ENCODE data around the gene MADD. TPM values are rescaled to one million over a fixed set of nuclear protein-coding genes. Genes with fewer than 3 reads are reported as not detected.
"Not testable (repeated sequence)": the region's sequence is repeated elsewhere in the genome, so short reads cannot be mapped to it uniquely, and the experiment has no call there.

The MADD gene
- total and polyA plus RNA-seq, 5 experiments from 2014 or later, result 15.2 to 127 (median 22.1) TPM

DNA sequence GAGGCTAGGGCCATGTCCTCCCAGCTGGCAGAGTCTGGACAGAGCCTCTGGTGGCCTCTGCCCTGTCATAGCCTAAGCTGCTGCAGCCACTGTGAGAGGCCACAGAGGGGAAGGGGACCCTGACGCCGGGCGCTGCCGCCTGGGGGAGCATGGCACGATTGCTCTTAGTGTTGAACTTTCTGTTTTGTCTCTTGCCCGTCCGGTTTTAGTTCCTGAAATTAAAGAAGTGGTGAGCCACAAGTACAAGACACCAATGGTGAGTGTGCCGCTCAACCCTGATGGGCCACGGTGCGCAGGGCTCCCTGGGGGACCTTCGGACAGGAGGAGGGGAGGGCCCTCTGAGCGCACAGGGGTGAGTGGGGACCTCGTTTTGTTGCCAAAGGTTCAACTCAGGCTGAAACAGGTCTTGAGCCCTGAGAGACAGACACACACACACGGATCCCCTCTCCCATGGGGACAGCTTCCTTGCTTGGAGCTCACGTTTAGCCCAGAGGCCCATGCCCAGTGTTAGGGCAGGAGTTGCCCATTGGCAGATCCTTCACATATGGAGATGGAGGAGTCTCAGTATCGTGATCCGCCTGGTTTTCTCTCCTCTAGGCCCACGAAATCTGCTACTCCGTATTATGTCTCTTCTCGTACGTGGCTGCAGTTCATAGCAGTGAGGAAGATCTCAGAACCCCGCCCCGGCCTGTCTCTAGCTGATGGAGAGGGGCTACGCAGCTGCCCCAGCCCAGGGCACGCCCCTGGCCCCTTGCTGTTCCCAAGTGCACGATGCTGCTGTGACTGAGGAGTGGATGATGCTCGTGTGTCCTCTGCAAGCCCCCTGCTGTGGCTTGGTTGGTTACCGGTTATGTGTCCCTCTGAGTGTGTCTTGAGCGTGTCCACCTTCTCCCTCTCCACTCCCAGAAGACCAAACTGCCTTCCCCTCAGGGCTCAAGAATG is 58.8 kb downstream of the MADD start:
- Mint-ChIP-seq H3K27ac (peak overlapping the region in 4 of 10 donors; percentile 24 to 83 (median 48)), H3K4me1 (no peaks in the 10 kb centered on the region), H3K4me3 (no peak overlapping the region), H3K9me3 (no peaks in the 10 kb centered on the region), H3K36me3 (peaks cover 0 to 41% (median 9%) of the 10 kb centered on the region in 3 donors), H3K27me3 (no peaks in the 10 kb centered on the region)
- DNase-seq (no peak), ATAC-seq (no peak)
- POLR2A ChIA-PET, result no interaction called here

DNA sequence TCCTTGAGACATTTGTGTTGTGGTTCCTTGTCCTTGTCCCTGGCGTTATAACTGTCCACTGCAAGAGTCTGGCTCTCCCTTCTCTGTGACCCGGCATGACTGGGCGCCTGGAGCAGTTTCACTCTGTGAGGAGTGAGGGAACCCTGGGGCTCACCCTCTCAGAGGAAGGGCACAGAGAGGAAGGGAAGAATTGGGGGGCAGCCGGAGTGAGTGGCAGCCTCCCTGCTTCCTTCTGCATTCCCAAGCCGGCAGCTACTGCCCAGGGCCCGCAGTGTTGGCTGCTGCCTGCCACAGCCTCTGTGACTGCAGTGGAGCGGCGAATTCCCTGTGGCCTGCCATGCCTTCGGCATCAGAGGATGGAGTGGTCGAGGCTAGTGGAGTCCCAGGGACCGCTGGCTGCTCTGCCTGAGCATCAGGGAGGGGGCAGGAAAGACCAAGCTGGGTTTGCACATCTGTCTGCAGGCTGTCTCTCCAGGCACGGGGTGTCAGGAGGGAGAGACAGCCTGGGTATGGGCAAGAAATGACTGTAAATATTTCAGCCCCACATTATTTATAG is 59.6 kb downstream of the MADD start:
- DNase-seq (no peak), ATAC-seq (no peak)
- Mint-ChIP-seq H3K4me3 (no peak overlapping the region), H3K27me3 (no peaks in the 10 kb centered on the region), H3K4me1 (no peaks in the 10 kb centered on the region), H3K36me3 (peaks cover 0 to 39% (median 9%) of the 10 kb centered on the region in 3 donors), H3K9me3 (no peaks in the 10 kb centered on the region), H3K27ac (peak overlapping the region in 1 of 10 donors; percentile 24)
- POLR2A ChIA-PET, result no interaction called here

- H3K36me3 Mint-ChIP-seq, result peaks cover 0 to 32% (median 4%) of the 10 kb centered on the region in 3 donors
- DNase-seq, result peak in 1 of 10 donors; percentile 13
- peak overlapping the region in 6 of 10 donors; percentile 19 to 71 (median 52) for H3K27ac Mint-ChIP-seq
Measured at GRCh38 chr11:47329987-47330931, 60.3 kb downstream of the MADD start.

DNA sequence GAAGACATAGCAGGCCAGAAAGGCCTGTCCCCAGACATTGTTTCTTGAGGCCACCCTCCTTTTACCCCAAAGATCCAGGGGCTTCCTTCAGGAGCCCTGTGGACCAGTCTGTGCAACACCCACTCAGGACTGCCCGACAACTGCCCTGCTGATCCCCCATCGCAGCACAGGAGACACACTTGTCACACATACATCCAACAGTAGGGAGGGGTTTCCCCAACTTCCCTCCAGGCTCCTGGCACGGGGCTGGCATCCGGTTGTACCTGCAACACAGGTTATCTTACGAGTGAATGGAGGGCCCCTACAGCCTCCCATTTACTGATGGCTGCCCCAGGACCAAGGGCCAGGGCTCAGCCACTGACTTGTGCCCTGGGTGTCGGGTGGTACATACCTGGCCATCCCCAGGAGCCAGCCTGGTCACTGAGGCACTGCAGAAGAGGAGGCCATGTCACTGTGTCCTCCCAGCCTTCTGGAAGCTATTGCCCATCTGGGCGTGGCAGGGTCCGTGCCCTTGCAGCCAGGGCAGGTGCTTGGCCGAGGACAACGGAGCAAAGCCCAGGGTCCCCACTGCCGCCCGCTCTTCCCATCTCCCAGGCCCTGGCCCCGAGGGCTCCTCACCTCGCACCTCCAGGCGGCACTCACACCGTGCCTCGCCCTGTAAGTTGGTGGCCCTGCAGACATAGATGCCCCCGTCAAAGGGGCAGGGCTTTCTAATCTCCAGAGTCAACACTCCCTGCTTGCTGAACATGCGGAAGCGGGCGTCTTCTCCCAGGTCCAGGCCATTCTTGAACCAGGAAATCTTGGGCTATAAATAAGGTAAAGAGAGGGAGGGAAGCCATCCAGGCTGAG is 61.7 kb downstream of the MADD start:
- no peaks in the 10 kb centered on the region for H3K27me3 Mint-ChIP-seq
- POLR2A ChIA-PET, result no interaction called here
- H3K36me3 Mint-ChIP-seq, result peaks cover 0 to 20% (median 0%) of the 10 kb centered on the region in 3 donors
- no peaks in the 10 kb centered on the region for H3K4me1 Mint-ChIP-seq
- H3K9me3 Mint-ChIP-seq, result no peaks in the 10 kb centered on the region
- ATAC-seq (no peak), DNase-seq (no peak)
- peak overlapping the region in 5 of 10 donors; percentile 35 to 59 (median 48) for H3K27ac Mint-ChIP-seq
- H3K4me3 Mint-ChIP-seq, result no peak overlapping the region

More at GRCh38 chr11:47329987-47330931, 60.3 kb downstream of the MADD start:
- ATAC-seq, result peak; percentile 33 to 35
- Mint-ChIP-seq H3K4me1 (no peaks in the 10 kb centered on the region), H3K9me3 (no peaks in the 10 kb centered on the region), H3K27me3 (no peaks in the 10 kb centered on the region), H3K4me3 (no peak overlapping the region)
- POLR2A ChIA-PET, result no interaction called here

- H3K27ac Mint-ChIP-seq, result peak overlapping the region in 1 of 10 donors; percentile 58
- H3K4me1 Mint-ChIP-seq, result no peaks in the 10 kb centered on the region
- no peaks in the 10 kb centered on the region for H3K9me3 Mint-ChIP-seq
- H3K4me3 Mint-ChIP-seq, result no peak overlapping the region
- no peak for ATAC-seq
- DNase-seq, result no peak
- POLR2A ChIA-PET, result interaction anchor here (1.3 kb wide), 1 partner anchor 68 kb away, joined by 3 read pairs; no protein-coding TSS in a partner anchor
- H3K36me3 Mint-ChIP-seq, result peaks cover 0 to 17% (median 0%) of the 10 kb centered on the region in 3 donors
- H3K27me3 Mint-ChIP-seq, result no peaks in the 10 kb centered on the region
Measured at GRCh38 chr11:47332303-47332711, 62.4 kb downstream of the MADD start.

GRCh38 chr11:47332791-47333525 is 63.0 kb downstream of the MADD start:
- peaks cover 0 to 14% (median 0%) of the 10 kb centered on the region in 3 donors for H3K36me3 Mint-ChIP-seq
- DNase-seq (no peak), ATAC-seq (no peak)
- H3K27ac Mint-ChIP-seq, result peak overlapping the region in 1 of 10 donors; percentile 34
- H3K27me3 Mint-ChIP-seq, result no peaks in the 10 kb centered on the region
- no peaks in the 10 kb centered on the region for H3K9me3 Mint-ChIP-seq
- H3K4me1 Mint-ChIP-seq, result no peaks in the 10 kb centered on the region
- no peak overlapping the region for H3K4me3 Mint-ChIP-seq
- POLR2A ChIA-PET, result interaction anchor here (1.3 kb wide), 1 partner anchor 67 kb away, joined by 3 read pairs; no protein-coding TSS in a partner anchor

DNA sequence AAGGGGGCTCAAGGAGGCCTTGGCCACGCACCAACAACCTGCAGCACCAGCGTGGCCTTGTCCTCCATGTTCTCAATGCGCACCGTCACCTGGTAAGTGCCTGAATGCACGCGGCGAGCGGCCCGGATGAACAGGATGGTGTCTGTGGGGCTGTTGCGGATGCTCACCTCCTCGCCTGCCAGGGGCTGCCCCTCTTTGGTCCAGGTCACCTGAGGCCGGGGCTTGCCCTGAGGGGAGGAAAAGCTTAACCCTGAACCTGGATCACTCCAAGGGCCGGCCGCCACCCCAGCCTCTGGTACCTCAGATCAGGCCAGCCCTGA is 63.6 kb downstream of the MADD start:
- ATAC-seq, result no peak
- Mint-ChIP-seq H3K27me3 (no peaks in the 10 kb centered on the region), H3K36me3 (peaks cover 0 to 11% (median 0%) of the 10 kb centered on the region in 3 donors), H3K27ac (peak overlapping the region in 1 of 10 donors; percentile 34), H3K9me3 (no peaks in the 10 kb centered on the region), H3K4me1 (no peaks in the 10 kb centered on the region), H3K4me3 (no peak overlapping the region)
- DNase-seq, result no peak
- POLR2A ChIA-PET, result interaction anchor here (1.3 kb wide), 1 partner anchor 67 kb away, joined by 3 read pairs; no protein-coding TSS in a partner anchor

GRCh38 chr11:47333886-47334443 is 64.0 kb downstream of the MADD start:
- POLR2A ChIA-PET, result interaction anchor here (1.3 kb wide), 1 partner anchor 66 kb away, joined by 3 read pairs; no protein-coding TSS in a partner anchor

DNA sequence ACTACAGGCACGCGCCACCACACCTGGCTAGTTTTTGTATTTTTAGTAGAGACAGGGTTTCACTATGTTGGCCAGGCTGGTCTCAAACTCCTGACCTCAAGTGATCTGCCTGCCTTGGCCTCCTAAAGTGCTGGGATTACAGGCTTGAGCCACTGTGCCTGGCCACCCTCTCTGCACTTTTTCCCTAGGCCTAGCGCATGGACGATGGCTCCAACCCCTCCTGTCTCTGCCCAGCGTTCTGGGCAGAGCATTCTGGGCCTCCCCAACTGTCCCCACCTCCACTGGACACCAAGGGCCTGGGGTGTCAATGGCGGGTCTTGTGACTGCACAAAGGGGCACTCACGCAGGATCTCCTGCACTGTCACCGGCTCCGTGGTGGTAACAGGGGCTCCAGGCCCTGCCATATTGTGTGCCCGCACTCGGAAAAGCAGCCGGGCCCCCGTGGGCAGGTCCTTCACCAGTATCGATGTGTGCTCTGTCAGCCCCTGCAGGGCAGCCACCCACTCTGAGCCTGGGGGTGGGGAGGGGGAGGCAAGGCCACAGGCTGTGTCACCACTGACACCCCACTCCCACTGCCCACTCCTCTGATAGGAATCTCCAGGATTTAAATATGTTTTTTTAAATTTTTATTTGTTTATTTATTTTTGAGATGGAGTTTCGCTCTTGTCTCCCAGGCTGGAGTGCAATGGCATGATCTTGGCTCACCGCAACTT is 64.9 kb downstream of the MADD start:
- DNase-seq, POLR2A ChIA-PET, H3K9me3 Mint-ChIP-seq, H3K4me1 Mint-ChIP-seq, H3K36me3 Mint-ChIP-seq, H3K27me3 Mint-ChIP-seq, H3K27ac Mint-ChIP-seq, ATAC-seq, H3K4me3 Mint-ChIP-seq: not testable (repeated sequence)

More at GRCh38 chr11:47333886-47334443, 64.0 kb downstream of the MADD start:
- DNase-seq, result no peak
- no peak for ATAC-seq
- Mint-ChIP-seq H3K4me1 (no peaks in the 10 kb centered on the region), H3K36me3 (peaks cover 0 to 6% (median 0%) of the 10 kb centered on the region in 3 donors), H3K9me3 (no peaks in the 10 kb centered on the region), H3K27me3 (no peaks in the 10 kb centered on the region), H3K27ac (peak overlapping the region in 1 of 10 donors; percentile 15), H3K4me3 (no peak overlapping the region)

GRCh38 chr11:47335733-47336132 is 65.8 kb downstream of the MADD start:
- H3K27ac Mint-ChIP-seq, result no peak overlapping the region
- H3K27me3 Mint-ChIP-seq, result no peaks in the 10 kb centered on the region
- POLR2A ChIA-PET, result interaction anchor here (0.7 kb wide), 1 partner anchor 64 kb away, joined by 3 read pairs; no protein-coding TSS in a partner anchor
- DNase-seq (no peak), ATAC-seq (no peak)
- H3K36me3 Mint-ChIP-seq, result no peaks in the 10 kb centered on the region
- no peak overlapping the region for H3K4me3 Mint-ChIP-seq
- no peaks in the 10 kb centered on the region for H3K4me1 Mint-ChIP-seq
- no peaks in the 10 kb centered on the region for H3K9me3 Mint-ChIP-seq

Data from naive thymus-derived CD8-positive, alpha-beta T cell (primary cell).